Natural killer cell (primary cell): ENCODE results near the gene SNX22. TPM values are rescaled to one million over a fixed set of nuclear protein-coding genes. Genes with fewer than 3 reads are reported as not detected.
A peak's percentile ranks its signal among the peaks of the same experiment; 100 is the strongest.

Experiments
- ATAC-seq, 3 donors: fragments of 150-1000 bp in 2 of 3; fragments of 200-7000 bp in 1 of 3; cut with Tn5 transposase; 1 replicate in 1 of 3; 2 replicates in 2 of 3; pipeline ENCODE4 v1.10.0; 2021; ENCODE audit warnings: mild to moderate bottlenecking in 2 of 3, moderate library complexity in 2 of 3
- DNase-seq, 2 donors: peaks; one replicate each; pipeline versions ENCODE4 v3.0.0 to v3.0.0-alpha.2; 2013 to 2021; ENCODE audit warnings: mixed read lengths in 1 of 2
- H3K27ac ChIP-seq: one replicate; pipeline ENCODE4 v1.5.1; 2013; ENCODE audit warnings: mild to moderate bottlenecking, low read length
- H3K27me3 ChIP-seq: one replicate; pipeline ENCODE4 v1.6.1; 2013; ENCODE audit warnings: low read length; ENCODE audit not compliant: control insufficient read depth, insufficient read depth
- H3K36me3 ChIP-seq: one replicate; pipeline ENCODE4 v1.6.1; 2013; ENCODE audit warnings: low read length; ENCODE audit not compliant: control insufficient read depth, insufficient read depth
- H3K4me1 ChIP-seq: one replicate; pipeline ENCODE4 v1.6.1; 2013; ENCODE audit warnings: low read length; ENCODE audit not compliant: control insufficient read depth, insufficient read depth
- H3K4me3 ChIP-seq: one replicate; pipeline ENCODE4 v1.5.1; 2013; ENCODE audit warnings: low read length
- H3K9me3 ChIP-seq: one replicate; pipeline ENCODE4 v1.6.1; 2013; ENCODE audit warnings: low read length; ENCODE audit not compliant: control insufficient read depth, insufficient read depth
- H3K27ac Mint-ChIP-seq, 2 donors: one replicate each; pipeline ENCODE4 v1.8.0; 2022; ENCODE audit warnings: mild to moderate bottlenecking in 2 of 2, mixed read lengths in 2 of 2, moderate library complexity in 1 of 2
- H3K27me3 Mint-ChIP-seq, 2 donors: one replicate each; pipeline ENCODE4 v1.8.0; 2022; ENCODE audit warnings: low read depth in 2 of 2, mixed read lengths in 2 of 2
- H3K36me3 Mint-ChIP-seq: one replicate; pipeline ENCODE4 v1.8.0; 2022; ENCODE audit warnings: mixed read lengths
- H3K4me1 Mint-ChIP-seq, 2 donors: one replicate each; pipeline ENCODE4 v1.8.0; 2022; ENCODE audit warnings: mixed read lengths in 2 of 2
- H3K4me3 Mint-ChIP-seq: one replicate; pipeline ENCODE4 v1.8.0; 2022; ENCODE audit warnings: mild to moderate bottlenecking, moderate library complexity, mixed read lengths
- H3K9me3 Mint-ChIP-seq, 2 donors: one replicate each; pipeline ENCODE4 v1.8.0; 2022; ENCODE audit warnings: mixed read lengths in 2 of 2
- CTCF ChIP-seq: fragments of 200-600 bp; IDR thresholded peaks from one replicate; pipeline ENCODE4 v1.8.0; 2022; ENCODE audit warnings: antibody characterized with exemption
- WGBS: methylation state at CpG from one replicate; pipeline ENCODE4 v1.1.7; 2013; ENCODE audit warnings: missing lambda C conversion rate; ENCODE audit not compliant: insufficient coverage; 5-methylcytosine and 5-hydroxymethylcytosine counted together
- intact Hi-C: fragments of 100-400 bp; cut with micrococcal nuclease; formaldehyde crosslinking; loops from one replicate; pipeline ENCODE4 v1.14.2; 2022
- total RNA-seq, 4 donors: library from RNA; stranded (reverse); fragments of 120-200 nt in 1 of 4; gene quantifications; one replicate each; pipeline versions ENCODE4 v1.2.3 to v1.2.4, GENCODE V29; 2013 to 2022

Gene SNX22
- total RNA-seq, result under 1 TPM; 0.41 to 0.80 (median 0.75) TPM
- total RNA-seq (2013), result 38.6 TPM

DNA sequence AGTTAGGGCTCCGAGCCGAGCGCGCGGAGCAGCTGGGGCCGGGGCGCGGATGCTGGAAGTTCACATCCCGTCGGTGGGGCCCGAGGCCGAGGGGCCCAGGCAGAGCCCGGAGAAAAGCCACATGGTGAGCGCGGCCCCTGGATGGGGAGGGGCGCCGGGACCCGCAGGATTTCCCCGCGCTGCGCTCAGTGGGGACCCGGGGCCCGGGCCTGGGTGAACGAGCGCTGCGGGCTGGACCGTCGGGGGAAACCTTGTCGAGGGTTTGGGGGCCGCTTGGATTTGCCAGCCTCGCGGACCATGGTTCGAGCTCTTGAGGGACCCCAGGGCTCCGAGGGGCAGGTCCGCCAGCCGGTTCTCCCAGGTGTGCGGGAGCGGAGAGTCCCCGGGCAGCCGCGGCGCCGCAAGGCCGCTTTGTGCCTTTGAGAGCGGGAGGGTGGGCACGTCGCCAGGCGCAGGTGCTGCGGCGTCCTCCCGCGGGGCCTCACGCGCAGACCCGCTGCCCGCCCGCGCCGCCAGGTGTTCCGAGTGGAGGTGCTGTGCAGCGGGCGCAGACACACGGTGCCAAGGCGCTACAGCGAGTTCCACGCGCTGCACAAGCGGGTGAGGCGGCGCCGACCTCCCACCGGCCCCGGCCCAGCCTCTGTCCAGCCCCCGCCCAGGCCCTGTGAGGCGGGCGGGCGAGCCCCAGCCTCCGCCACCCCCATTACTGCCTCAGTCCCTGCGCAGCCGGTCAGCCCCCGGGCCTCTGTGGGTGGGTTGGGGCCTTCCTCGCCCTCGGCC is at the start of gene SNX22:
Gene SNX22 (plus strand): TSS at position 5 of the 780 bp plus-strand sequence. CDS start 45 bp downstream, at position 50.
- Mint-ChIP-seq H3K27ac (no peak within 1 kb of the TSS), H3K4me1 (peaks cover 8 to 26% of the 10 kb centered on the region in 2 donors), H3K27me3 (peaks cover 6 to 7% of the 10 kb centered on the region in 2 donors), H3K4me3 (peak within 1 kb of the TSS; percentile 74), H3K36me3 (no peaks in the 10 kb centered on the region), H3K9me3 (no peaks in the 10 kb centered on the region)
- Histone ChIP-seq H3K27ac (no peak within 1 kb of the TSS), H3K9me3 (no peaks in the 10 kb centered on the region), H3K27me3 (peaks cover 12% of the 10 kb centered on the region), H3K4me3 (peak within 1 kb of the TSS; percentile 41), H3K4me1 (peaks cover 35% of the 10 kb centered on the region), H3K36me3 (peaks cover 25% of the 10 kb centered on the region)
- intact Hi-C loops, result loop anchor here (5.0 kb wide), 1 partner anchor 55 kb away; the partner anchor contains the start of gene SNX1
- WGBS, result under 1% methylated on average over 83 of the region's 83 CpGs
- ATAC-seq (peak in 2 of 3 donors; percentile 9 to 11), DNase-seq (peak in 1 of 2 donors; percentile 62)
- TF ChIP-seq CTCF, result no peak

- Mint-ChIP-seq H3K27ac (no peak overlapping the region), H3K9me3 (no peaks in the 10 kb centered on the region), H3K4me1 (peaks cover 46 to 50% of the 10 kb centered on the region in 2 donors), H3K27me3 (no peaks in the 10 kb centered on the region), H3K36me3 (no peaks in the 10 kb centered on the region), H3K4me3 (no peak overlapping the region)
- Histone ChIP-seq H3K27ac (no peak overlapping the region), H3K4me3 (no peak overlapping the region), H3K9me3 (no peaks in the 10 kb centered on the region), H3K4me1 (no peaks in the 10 kb centered on the region), H3K27me3 (no peaks in the 10 kb centered on the region), H3K36me3 (no peaks in the 10 kb centered on the region)
- intact Hi-C loops, result no loop called here
- 100% methylated on average over 2 of the region's 2 CpGs for WGBS
- TF ChIP-seq CTCF, result no peak
- no peak for ATAC-seq
- DNase-seq, result no peak
Observed at GRCh38 chr15:64102497-64102896, 49.0 kb upstream of the SNX22 start.

GRCh38 chr15:64105113-64105704 is 46.3 kb upstream of the SNX22 start:
- no peaks in the 10 kb centered on the region for H3K27me3 Mint-ChIP-seq
- 94% methylated on average over 8 of the region's 9 CpGs for WGBS
- no peaks in the 10 kb centered on the region for H3K36me3 ChIP-seq
- no peaks in the 10 kb centered on the region for H3K27me3 ChIP-seq
- no peak for DNase-seq
- H3K4me3 ChIP-seq, result no peak overlapping the region
- H3K4me3 Mint-ChIP-seq, result no peak overlapping the region
- H3K27ac Mint-ChIP-seq, result no peak overlapping the region
- H3K9me3 ChIP-seq, result no peaks in the 10 kb centered on the region
- TF ChIP-seq CTCF, result no peak
- no peaks in the 10 kb centered on the region for H3K9me3 Mint-ChIP-seq
- H3K27ac ChIP-seq, result no peak overlapping the region
- H3K4me1 Mint-ChIP-seq, result peaks cover 47 to 48% of the 10 kb centered on the region in 2 donors
- no peaks in the 10 kb centered on the region for H3K36me3 Mint-ChIP-seq
- ATAC-seq, result no peak
- H3K4me1 ChIP-seq, result peaks cover 4% of the 10 kb centered on the region
- intact Hi-C loops, result no loop called here
